GM18511 (cell line): ENCODE results near the gene PCYT1B.

Source experiments
- ATAC-seq: cut with Tn5 transposase; IDR thresholded peaks from one replicate; pipeline ENCODE4 v1.9.1; 2021; ENCODE audit warnings: mild to moderate bottlenecking, moderate library complexity; ENCODE audit not compliant: unreplicated experiment

PCYT1B gene

DNA sequence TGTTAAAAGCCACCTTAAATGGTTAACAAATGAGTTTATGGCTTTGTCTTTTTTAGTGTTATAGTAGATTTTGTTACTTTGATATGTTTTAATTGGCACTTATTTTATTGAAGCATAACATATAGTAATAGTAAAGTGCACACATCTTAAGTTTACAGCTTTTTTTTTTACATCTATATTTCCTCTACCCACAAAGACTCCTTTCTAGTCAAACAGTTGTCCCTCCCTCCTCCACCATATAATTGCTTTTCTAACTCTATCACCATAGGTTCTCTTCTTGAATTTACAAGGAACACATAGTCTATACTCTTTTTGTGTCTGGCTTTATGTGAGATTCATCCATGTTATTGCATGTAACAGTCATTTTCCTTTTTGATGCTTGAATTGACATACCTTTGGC lies 110.6 kb downstream of the PCYT1B start:
- no peak for ATAC-seq

- ATAC-seq, result no peak
Measured at GRCh38 chrX:24528605-24529004, 118.5 kb downstream of the PCYT1B start.

DNA sequence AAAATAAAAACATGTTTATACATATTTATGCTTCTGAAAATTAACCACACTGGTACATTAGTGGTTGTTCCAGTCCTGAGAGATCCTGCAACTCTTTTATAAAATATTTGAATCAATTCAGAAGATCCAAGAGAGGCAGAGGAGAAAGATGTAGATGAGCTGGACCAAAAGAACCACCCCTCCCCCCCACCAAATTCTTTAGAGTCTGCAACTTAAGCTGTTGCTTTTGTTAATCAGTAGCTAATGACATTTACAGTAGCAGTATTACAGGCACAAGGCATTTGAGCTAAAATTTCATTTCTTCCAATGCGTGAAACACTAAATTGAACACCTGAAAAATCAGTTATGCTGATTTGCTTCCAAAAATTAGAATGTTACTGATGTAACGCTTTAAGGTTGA lies 120.5 kb downstream of the PCYT1B start:
- no peak for ATAC-seq

DNA sequence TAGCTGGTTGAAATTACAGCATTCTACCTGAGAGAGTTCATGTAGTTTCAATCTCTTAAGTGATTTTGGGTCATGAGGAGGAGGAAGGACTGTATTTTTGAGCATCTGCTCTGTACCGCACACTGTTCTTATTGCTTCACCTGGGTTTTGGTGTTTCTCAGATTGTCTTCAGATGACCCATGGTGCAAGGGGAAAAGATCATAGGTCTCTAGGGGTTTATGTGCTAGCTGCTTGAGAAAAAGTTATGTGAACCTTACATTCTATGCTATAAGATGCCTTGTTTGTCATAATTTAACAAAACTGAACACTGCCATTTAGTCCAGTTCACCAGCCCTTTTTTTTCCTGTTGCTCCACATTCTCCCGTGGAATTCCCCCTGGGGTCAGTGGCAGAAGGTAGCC lies 121.7 kb downstream of the PCYT1B start:
- ATAC-seq, result no peak

GRCh38 chrX:24520472-24520871 lies 126.7 kb downstream of the PCYT1B start:
- ATAC-seq, result no peak

DNA sequence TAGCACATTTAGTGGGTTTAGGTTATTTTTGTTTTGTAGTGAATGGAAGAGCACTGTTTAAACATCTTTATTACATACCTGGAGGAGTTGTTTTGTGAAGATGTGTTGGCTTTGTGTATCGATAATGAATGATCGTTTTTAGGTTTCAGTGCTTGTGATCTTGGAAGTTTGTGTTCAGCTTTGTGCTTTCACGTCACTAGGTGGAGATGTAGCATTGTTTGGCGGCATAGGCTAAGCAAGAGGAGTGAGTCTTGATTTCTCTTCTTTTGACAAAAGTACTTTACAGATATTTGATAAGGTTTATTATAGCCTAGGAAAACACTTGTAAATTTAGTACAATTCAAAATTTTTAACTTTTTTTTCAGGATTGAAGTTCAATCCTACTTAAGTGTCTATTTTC lies 131.7 kb downstream of the PCYT1B start:
- no peak for ATAC-seq

- ATAC-seq, result peak; percentile 99
Measured at GRCh38 chrX:24513416-24513815, 133.7 kb downstream of the PCYT1B start.

- no peak for ATAC-seq
Measured at GRCh38 chrX:24508375-24508774, 138.8 kb downstream of the PCYT1B start.
